Karpas-422 (cell line): Measurements from ENCODE around the gene TRMT61A. TPM values are rescaled to one million over a fixed set of nuclear protein-coding genes. Genes with fewer than 3 reads are reported as not detected.
"Not testable (repeated sequence)": the region's sequence is repeated elsewhere in the genome, so short reads cannot be mapped to it uniquely, and the experiment has no call there.

Experiments used
- DNase-seq: peaks from one replicate; pipeline ENCODE4 v3.0.0-alpha.2; 2015
- H2AFZ ChIP-seq: fragments of 200-600 bp; sonication (generic); 2 replicates; pipeline ENCODE4 v1.6.1; 2014; ENCODE audit warnings: antibody characterized with exemption, low read length, mixed read lengths
- H3K27ac ChIP-seq: fragments of 200-600 bp; sonication (generic); 2 replicates; pipeline ENCODE4 v1.5.1; 2014; ENCODE audit warnings: mild to moderate bottlenecking, low read length, moderate library complexity
- H3K27me3 ChIP-seq: fragments of 200-600 bp; sonication (generic); 2 replicates; pipeline ENCODE4 v1.6.1; 2014; ENCODE audit warnings: low read length, mixed read lengths
- H3K36me3 ChIP-seq: fragments of 200-600 bp; sonication (generic); 2 replicates; pipeline ENCODE4 v1.6.1; 2014; ENCODE audit warnings: low read length, mixed read lengths; ENCODE audit not compliant: insufficient read depth
- H3K4me1 ChIP-seq: fragments of 200-600 bp; sonication (generic); 2 replicates; pipeline ENCODE4 v1.6.1; 2014; ENCODE audit warnings: mild to moderate bottlenecking, low read length, mixed read lengths
- H3K4me2 ChIP-seq: fragments of 200-600 bp; sonication (generic); 2 replicates; pipeline ENCODE4 v1.6.1; 2014; ENCODE audit warnings: low read length, low read depth, mild to moderate bottlenecking; ENCODE audit not compliant: poor library complexity, severe bottlenecking
- H3K4me3 ChIP-seq: fragments of 200-600 bp; sonication (generic); 2 replicates; pipeline ENCODE4 v1.5.1; 2014; ENCODE audit warnings: mild to moderate bottlenecking, antibody characterized with exemption, low read length, mixed read lengths
- H3K79me2 ChIP-seq: fragments of 200-600 bp; sonication (generic); 2 replicates; pipeline ENCODE4 v1.6.1; 2014; ENCODE audit warnings: mild to moderate bottlenecking, low read length, mixed read lengths
- H3K9ac ChIP-seq: fragments of 200-600 bp; sonication (generic); 2 replicates; pipeline ENCODE4 v1.6.0; 2014; ENCODE audit warnings: low read length
- H3K9me2 ChIP-seq: fragments of 200-600 bp; sonication (generic), shearing (Covaris generic); replicated peaks from 2 replicates; pipeline ENCODE4 v1.6.0; 2014; ENCODE audit warnings: mild to moderate bottlenecking, low read length, moderate library complexity; ENCODE audit not compliant: insufficient read depth
- H3K9me3 ChIP-seq: fragments of 300-700, 200-600 bp; sonication (generic); 2 replicates; pipeline ENCODE4 v1.6.1; 2014; ENCODE audit warnings: low read length, mixed read lengths
- H4K20me1 ChIP-seq: fragments of 200-600 bp; sonication (generic); 2 replicates; pipeline ENCODE4 v1.6.1; 2014; ENCODE audit warnings: mild to moderate bottlenecking, antibody characterized with exemption, low read length, low read depth; ENCODE audit not compliant: insufficient read depth
- total RNA-seq: library from RNA; depleted of rRNA; stranded (reverse); fragments of >200 nt; shearing (Covaris generic); gene quantifications from 2 replicates; pipeline ENCODE4 v1.2.3, GENCODE V29; 2014; ENCODE audit warnings: low replicate concordance

The TRMT61A gene
- total RNA-seq, 1 experiment from 2014 or later: 8.0 TPM

- not testable (repeated sequence) for H3K4me3 ChIP-seq, H3K27me3 ChIP-seq
These were observed 16.8 kb upstream of the TRMT61A start for GRCh38 chr14:103512180-103512579.

GRCh38 chr14:103512701-103513611, 16.0 kb upstream of the TRMT61A start:
- no peak for DNase-seq
- Histone ChIP-seq H3K27ac (no peak overlapping the region), H4K20me1 (no peaks in the 10 kb centered on the region), H3K9me3 (no peaks in the 10 kb centered on the region), H3K27me3 (no peaks in the 10 kb centered on the region), H3K36me3 (peaks cover 13% of the 10 kb centered on the region; the same call in 1 of the 2 replicates), H3K9ac (no peak overlapping the region), H3K9me2 (no peaks in the 10 kb centered on the region), H3K79me2 (no peaks in the 10 kb centered on the region), H2AFZ (no peak overlapping the region), H3K4me2 (no peak overlapping the region), H3K4me1 (peaks cover under 1% of the 10 kb centered on the region; the same call in 1 of the 2 replicates), H3K4me3 (no peak overlapping the region)

More at GRCh38 chr14:103512180-103512579, 16.8 kb upstream of the TRMT61A start:
- not testable (repeated sequence) for H3K4me1 ChIP-seq, H3K79me2 ChIP-seq, H3K4me2 ChIP-seq, H4K20me1 ChIP-seq, H2AFZ ChIP-seq, H3K9me2 ChIP-seq, H3K27ac ChIP-seq, H3K9ac ChIP-seq, DNase-seq, H3K9me3 ChIP-seq
- peaks cover 17% of the 10 kb centered on the region; the same call in 1 of the 2 replicates for H3K36me3 ChIP-seq

DNA sequence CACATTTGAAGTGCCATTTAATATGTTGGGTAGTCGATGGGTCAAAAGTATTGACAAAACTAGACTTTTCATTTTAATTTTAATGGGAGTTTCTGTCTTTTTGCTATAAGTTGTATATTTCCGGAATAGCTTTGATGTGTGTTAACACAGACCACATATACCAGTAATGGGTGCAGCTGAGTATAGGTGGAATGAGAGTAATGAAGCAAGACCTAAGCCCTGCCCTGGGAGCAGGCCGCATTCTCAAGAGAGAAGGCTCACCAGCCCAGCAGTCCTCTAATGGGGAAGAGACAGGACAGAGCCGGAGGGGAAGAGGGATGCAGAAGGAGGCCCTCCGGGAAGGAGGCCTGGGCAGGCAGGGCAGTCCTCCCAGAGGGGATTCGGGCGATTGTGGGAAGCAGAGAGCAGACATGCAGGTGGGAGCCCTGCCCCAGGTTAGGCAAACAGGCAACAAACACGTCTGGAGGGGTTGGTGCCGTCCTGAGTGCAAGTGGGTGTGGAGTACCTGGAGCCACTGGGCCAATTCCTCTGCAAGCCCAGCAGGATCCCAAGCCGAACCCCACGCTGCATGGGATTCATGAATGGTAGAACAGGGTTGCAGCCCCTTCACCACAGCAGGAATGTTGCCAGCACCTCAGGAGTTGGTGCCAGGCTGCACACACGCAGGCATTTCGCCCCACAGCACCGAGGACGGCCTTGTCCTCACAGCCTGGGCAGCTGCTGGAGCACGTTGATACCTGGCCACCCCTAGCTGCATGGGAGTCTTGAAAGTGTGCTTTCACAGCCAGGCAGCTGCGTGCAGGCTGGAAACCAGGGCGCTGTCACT, 14.2 kb upstream of the TRMT61A start:
- H2AFZ ChIP-seq: no peak overlapping the region
- no peaks in the 10 kb centered on the region for H3K27me3 ChIP-seq
- DNase-seq: no peak
- H3K9me3 ChIP-seq: no peaks in the 10 kb centered on the region
- H3K4me3 ChIP-seq: no peak overlapping the region
- H3K36me3 ChIP-seq: peaks cover 3% of the 10 kb centered on the region; the same call in 1 of the 2 replicates
- H3K27ac ChIP-seq: no peak overlapping the region
- H4K20me1 ChIP-seq: no peaks in the 10 kb centered on the region
- H3K4me2 ChIP-seq: no peak overlapping the region
- no peaks in the 10 kb centered on the region for H3K79me2 ChIP-seq
- no peak overlapping the region for H3K9ac ChIP-seq
- no peaks in the 10 kb centered on the region for H3K9me2 ChIP-seq
- peaks cover 19% of the 10 kb centered on the region for H3K4me1 ChIP-seq

DNA sequence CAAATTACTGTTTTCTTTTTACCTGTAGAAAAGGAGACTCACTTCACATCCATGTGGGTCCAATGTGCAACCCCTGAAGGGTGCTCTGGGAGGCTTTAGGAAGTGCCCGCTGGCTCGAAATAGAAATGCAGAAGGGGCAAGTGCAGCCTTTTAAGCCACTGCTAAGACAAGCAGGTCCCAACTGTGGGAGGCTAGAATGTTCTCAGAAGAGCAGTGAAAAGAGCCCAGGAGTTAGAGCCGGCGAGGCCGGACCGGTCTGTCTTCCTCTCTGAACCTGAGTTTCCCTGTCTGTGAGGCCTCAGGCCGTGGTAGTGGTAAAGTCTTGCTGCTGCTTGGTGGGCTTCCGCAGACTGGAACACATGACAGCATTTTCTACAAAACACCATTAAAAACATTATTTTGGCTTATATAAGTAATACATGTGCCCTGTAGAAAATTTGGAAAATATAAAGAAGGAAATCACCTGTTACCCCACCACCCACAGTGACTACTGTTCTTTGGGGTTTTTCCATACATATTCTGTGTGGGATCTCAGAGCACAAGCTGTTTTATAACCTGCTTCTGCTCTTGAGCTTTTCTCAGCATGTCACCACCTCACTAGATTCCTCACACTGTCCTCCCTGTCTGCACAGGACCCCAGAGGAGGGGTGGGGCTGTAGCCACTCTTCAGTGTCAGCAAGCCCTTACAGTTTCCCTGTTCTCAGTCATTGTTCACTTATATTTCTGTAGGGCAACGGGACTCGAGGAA, 12.4 kb upstream of the TRMT61A start:
- no peaks in the 10 kb centered on the region for H3K79me2 ChIP-seq
- DNase-seq: no peak
- H3K27ac ChIP-seq: no peak overlapping the region
- H3K27me3 ChIP-seq: no peaks in the 10 kb centered on the region
- no peak overlapping the region for H3K4me2 ChIP-seq
- peaks cover 3% of the 10 kb centered on the region; the same call in 1 of the 2 replicates for H3K36me3 ChIP-seq
- H4K20me1 ChIP-seq: no peaks in the 10 kb centered on the region
- H2AFZ ChIP-seq: no peak overlapping the region
- no peak overlapping the region for H3K4me3 ChIP-seq
- no peaks in the 10 kb centered on the region for H3K9me3 ChIP-seq
- peaks cover 34% of the 10 kb centered on the region for H3K4me1 ChIP-seq
- H3K9ac ChIP-seq: no peak overlapping the region
- no peaks in the 10 kb centered on the region for H3K9me2 ChIP-seq

DNA sequence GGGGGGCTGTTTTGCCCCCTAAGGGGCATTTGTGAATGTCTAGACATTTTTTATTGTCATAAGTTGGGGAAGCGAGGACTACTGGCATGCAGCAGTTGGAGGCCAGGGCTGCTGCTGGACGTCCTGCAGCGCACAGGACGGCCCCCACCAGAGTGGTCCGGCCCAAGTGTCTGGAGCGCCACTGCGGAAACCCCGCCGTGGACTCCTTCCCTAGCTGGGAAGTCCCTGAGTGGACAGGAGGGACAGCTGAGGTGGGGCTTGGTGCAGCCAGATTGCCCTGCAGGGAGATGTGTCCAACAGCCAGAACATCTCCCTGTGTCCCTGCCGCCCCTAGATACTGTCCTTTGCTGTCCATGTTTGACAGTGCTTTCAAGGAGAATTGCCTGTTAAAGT, 11.8 kb upstream of the TRMT61A start:
- Histone ChIP-seq H3K4me2 (no peak overlapping the region), H4K20me1 (no peaks in the 10 kb centered on the region), H3K27me3 (no peaks in the 10 kb centered on the region), H3K36me3 (peaks cover 3% of the 10 kb centered on the region; the same call in 1 of the 2 replicates), H3K79me2 (no peaks in the 10 kb centered on the region), H3K9me3 (no peaks in the 10 kb centered on the region), H3K27ac (no peak overlapping the region), H2AFZ (no peak overlapping the region), H3K4me1 (peaks cover 34% of the 10 kb centered on the region), H3K4me3 (no peak overlapping the region), H3K9ac (no peak overlapping the region), H3K9me2 (no peaks in the 10 kb centered on the region)
- DNase-seq: no peak

GRCh38 chr14:103517721-103518421, 11.1 kb upstream of the TRMT61A start:
- no peaks in the 10 kb centered on the region for H3K27me3 ChIP-seq
- no peak overlapping the region for H3K9ac ChIP-seq
- DNase-seq: no peak
- H3K9me2 ChIP-seq: no peaks in the 10 kb centered on the region
- no peaks in the 10 kb centered on the region for H3K79me2 ChIP-seq
- H3K4me3 ChIP-seq: no peak overlapping the region
- no peak overlapping the region for H2AFZ ChIP-seq
- H4K20me1 ChIP-seq: no peaks in the 10 kb centered on the region
- no peak overlapping the region for H3K4me2 ChIP-seq
- peaks cover 34% of the 10 kb centered on the region for H3K4me1 ChIP-seq
- H3K27ac ChIP-seq: no peak overlapping the region
- no peaks in the 10 kb centered on the region for H3K36me3 ChIP-seq
- H3K9me3 ChIP-seq: no peaks in the 10 kb centered on the region

DNA sequence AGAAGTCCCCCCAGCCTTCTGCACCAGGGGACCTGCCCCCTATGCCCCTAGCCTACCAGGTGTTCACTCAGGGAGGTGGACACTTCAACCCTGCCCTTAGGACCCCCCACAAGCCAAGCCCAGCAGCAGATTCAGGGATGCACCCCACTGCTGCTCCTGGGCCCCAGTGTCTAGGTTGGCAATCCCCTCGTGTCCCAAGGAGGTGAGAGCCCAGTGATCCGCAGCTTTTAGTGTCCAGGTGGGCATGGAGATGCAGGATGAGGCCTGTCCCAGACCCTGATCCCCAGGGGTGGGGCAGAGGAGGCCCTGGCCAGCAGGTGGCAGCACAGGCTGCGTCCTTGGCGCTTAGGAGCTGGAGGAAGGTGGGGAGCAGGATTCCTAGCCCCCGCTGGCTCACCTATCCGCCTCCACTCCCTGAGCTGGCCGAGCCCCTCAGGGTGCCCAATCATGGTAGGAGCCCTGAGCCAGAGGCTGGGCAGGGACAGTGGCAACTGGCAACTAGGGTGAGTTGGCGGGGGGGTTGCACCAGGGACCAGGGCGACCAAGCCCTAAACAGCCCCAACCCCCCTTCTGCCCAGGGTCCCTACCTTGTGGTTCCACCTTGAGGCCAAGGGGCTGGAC, 10.5 kb upstream of the TRMT61A start:
- peak; percentile 84 for DNase-seq
- peak overlapping the region; percentile 62 for H3K27ac ChIP-seq
- H3K9me3 ChIP-seq: no peaks in the 10 kb centered on the region
- H4K20me1 ChIP-seq: no peaks in the 10 kb centered on the region
- H3K4me2 ChIP-seq: peak overlapping the region; percentile 79
- no peaks in the 10 kb centered on the region for H3K36me3 ChIP-seq
- no peaks in the 10 kb centered on the region for H3K9me2 ChIP-seq
- H3K27me3 ChIP-seq: no peaks in the 10 kb centered on the region
- H3K4me1 ChIP-seq: peaks cover 34% of the 10 kb centered on the region
- H2AFZ ChIP-seq: no peak overlapping the region
- no peaks in the 10 kb centered on the region for H3K79me2 ChIP-seq
- peak overlapping the region; percentile 71; the same call in 1 of the 2 replicates for H3K9ac ChIP-seq
- no peak overlapping the region for H3K4me3 ChIP-seq
